Tongue (tissue), 3 donors: Measurements from ENCODE around the gene BTRC. TPM values are rescaled to one million over a fixed set of nuclear protein-coding genes. Genes with fewer than 3 reads are reported as not detected.
"Not testable (repeated sequence)": the region's sequence is repeated elsewhere in the genome, so short reads cannot be mapped to it uniquely, and the experiment has no call there.

Experiments
- DNase-seq: peaks from one replicate; pipeline ENCODE4 v3.0.0-alpha.2; 2015
- small RNA-seq: library from RNA; depleted of rRNA; stranded (forward); fragments of <200 nt; gene quantifications from one replicate; pipeline ENCODE3, GENCODE V24; 2014; ENCODE audit warnings: low replicate concordance
- total RNA-seq: library from RNA; depleted of rRNA; stranded (reverse); fragments of >200 nt; gene quantifications from one replicate; pipeline ENCODE4 v1.2.3, GENCODE V29; 2014

Gene BTRC
- total RNA-seq, 1 donor from 2014 or later, result 22.9 TPM

DNA sequence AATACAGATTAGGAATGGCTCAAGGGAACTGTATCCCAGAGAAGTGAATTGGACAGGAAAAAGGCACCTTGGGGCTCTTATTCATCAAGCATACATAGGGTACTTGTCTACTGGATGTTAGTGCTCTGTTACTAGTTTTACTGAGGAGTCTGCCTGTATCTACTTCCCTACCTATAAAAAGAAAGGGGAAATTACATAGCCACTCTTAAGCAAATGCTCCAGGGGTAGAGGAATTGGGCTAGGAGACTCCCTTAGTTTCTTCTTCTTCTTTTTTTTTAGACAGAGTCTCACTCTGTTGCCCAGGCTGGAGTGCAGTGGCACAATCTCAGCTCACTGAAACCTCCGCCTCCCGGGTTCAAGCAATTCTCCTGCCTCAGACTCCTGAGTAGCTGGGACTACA is 239.4 kb downstream of the BTRC start:
- not testable (repeated sequence) for DNase-seq

DNA sequence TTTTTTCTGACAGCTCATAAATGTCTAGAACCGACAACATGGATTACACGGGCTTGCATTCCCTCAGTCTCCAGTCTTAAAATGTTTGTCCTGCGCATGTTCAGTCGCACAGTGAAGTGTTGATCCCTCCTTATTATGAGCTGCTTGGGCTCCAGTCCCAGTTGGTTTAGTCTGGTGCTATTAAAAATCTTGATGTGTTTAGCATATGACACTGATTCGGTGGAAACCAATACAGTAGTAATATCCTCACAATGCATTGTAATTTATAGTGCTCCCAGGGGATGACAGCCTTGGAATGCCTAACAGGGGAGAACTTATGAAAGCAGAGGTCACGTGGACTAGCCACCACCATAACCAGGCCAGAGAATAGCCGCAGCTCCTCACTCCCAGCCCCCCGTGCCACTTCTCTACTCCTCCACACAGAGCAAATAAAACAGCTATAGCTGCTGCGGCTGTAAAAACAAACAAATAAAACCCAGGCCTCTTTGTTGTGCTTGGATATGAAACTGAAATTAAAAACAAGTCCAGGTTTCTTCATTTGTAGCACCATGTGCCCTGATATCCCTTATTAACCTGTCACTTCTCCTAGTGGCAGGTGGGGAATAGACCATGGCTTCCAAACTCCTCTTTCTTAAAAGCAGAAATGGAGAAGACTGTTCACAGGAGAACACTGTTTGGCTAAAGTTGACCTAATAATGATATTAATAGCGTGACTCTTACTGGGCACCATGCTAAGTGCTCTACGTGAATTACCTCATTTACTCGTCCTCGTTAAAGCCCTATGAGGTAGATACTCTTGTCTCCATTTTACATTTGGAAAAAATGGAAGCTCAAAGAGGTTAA is 241.8 kb downstream of the BTRC start:
- no peak for DNase-seq

DNA sequence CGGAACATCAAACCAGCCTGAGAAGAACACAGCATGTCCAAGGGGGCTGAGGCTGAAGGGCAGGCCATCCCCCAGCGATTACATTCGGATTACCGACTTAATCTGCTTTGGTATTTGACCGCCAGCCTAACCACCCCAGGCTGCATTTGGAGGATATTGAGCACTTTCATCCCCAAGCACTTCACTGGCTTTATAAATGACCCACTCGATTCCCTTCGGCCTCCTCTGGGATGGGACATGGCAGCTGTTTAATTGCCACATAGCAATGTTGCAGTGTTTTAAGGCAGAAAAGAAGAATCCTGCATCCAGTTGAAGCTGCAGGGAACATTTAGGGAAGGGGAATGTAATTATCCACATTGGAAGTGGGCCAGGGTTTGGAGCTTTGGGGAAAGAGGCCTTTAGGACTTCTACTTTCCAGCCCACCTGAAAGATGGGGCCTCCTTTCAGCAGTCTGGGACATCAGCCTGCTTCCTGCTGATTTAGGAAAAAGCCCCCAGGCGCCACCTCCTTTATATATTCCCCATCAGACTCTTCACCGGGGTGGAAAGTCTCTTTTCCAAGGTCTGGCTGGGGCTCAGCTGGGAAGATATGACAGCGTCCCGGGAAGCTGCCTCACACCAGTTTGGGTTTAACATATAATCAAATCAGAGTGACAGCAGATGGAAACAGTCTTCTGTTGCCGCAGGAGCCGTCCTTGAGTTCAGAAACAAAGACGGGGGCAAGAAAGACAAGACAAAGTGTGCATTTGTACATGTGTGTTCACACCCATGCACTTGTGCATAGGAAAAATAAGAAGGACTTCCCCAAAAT is 243.3 kb downstream of the BTRC start:
- peak; percentile 13 for DNase-seq

DNA sequence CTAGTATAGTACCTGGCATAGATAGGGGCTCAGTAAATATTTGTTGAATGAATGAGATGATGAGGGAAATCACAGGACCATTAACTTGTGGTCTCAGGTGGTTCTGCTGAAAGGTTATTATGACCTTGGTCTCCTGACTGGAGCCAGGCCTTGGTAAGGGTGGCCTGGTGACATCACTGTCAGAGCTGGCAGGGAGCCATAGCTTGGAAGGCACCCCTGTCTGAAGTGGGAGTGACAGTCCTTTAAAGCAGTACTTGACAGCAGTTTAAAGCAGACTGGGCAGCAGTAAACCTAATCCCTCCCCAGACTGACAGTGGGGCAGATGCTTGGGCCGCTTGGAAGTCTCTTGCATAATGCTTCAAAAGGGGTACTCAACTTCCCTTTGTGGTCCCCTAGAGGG is 247.6 kb downstream of the BTRC start:
- DNase-seq, result no peak

DNA sequence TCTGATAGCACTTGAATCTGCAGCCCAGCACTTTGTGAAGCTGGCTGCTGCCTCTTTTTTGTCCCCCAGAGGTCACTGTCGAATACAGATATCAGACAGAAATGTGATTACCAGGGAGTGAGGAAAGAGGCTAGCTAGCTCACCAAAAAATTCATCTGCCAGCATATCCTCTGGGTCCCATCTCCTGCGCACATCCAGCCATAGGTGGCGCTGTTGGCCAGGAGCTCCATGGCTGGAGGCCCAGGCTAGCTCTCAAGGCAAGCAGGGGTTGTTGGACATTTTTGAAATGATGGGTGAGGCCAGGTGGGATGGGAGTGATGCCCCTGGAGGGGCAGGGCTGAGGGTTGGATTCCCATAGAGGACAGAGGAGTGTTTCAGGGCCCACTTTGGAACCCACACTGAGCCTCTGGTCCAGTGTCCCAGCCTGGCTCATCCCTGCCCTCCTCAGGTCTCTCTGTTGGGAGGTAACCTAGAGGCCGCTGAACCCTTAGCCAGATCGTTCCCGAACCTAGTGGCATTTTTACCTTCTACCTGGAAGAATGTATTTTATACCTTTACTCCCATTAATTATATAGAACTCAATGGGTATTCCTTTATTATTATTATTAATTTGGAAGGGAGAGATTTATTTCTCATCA is 248.9 kb downstream of the BTRC start:
- peak; percentile 86 for DNase-seq

Small RNA genes within 50 kb of the gene (small RNA-seq; reads per million reads assigned to genes)
- not detected for gene MIR3158-1
- gene RNU2-43P, result not detected
- gene RNU2-59P, result 0.58 reads per million, percentile 77 among the genes with 10 or more reads in this experiment

Other genes starting within 250 kb of the BTRC start
- 1.3 TPM for gene TLX1, start 222.9 kb upstream of the BTRC start, total RNA-seq
- 5.6 TPM for gene LBX1, start 124.7 kb upstream of the BTRC start, total RNA-seq
- gene POLL, start 234.1 kb downstream of the BTRC start, total RNA-seq, result 12.3 TPM
- gene DPCD, start 234.2 kb downstream of the BTRC start, total RNA-seq, result 18.1 TPM